Stimulated activated CD4-positive, alpha-beta T cell treated with anti-CD3 and anti-CD28 coated beads, Interleukin-15, amount 100 ng/mL, for 1 hour (primary cell): ENCODE results near the gene RPS6KC1.
"Not testable (repeated sequence)": the region's sequence is repeated elsewhere in the genome, so short reads cannot be mapped to it uniquely, and the experiment has no call there.

Source experiments
- DNase-seq, 2 donors: peaks; one replicate each; pipeline ENCODE4 v3.0.0-alpha.2; 2020; ENCODE audit warnings: low read depth in 1 of 2, low spot score in 1 of 2

RPS6KC1 gene

DNA sequence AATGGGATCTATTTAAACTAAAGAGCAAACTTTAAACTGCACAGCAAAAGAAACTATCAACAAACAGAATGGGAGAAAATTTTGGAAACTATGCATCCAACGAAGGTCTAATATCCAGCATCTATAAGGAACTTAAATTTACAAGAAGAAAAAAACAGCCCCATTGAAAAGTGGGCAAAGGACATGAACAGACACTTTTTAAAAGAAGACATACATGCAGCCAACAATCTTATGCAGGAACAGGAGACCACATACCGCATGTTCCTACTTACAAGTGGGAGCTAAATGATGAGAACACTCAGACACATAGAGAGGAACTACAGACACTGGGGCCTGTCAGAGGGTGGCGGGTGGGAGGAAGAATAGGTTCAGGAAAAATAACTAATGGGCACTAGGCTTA, 149.6 kb downstream of the RPS6KC1 start:
- no peak for DNase-seq

- DNase-seq, result no peak
Measured at GRCh38 chr1:213201380-213202155, 150.5 kb downstream of the RPS6KC1 start.

- DNase-seq, result no peak
Measured at GRCh38 chr1:213211201-213211600, 160.2 kb downstream of the RPS6KC1 start.

DNA sequence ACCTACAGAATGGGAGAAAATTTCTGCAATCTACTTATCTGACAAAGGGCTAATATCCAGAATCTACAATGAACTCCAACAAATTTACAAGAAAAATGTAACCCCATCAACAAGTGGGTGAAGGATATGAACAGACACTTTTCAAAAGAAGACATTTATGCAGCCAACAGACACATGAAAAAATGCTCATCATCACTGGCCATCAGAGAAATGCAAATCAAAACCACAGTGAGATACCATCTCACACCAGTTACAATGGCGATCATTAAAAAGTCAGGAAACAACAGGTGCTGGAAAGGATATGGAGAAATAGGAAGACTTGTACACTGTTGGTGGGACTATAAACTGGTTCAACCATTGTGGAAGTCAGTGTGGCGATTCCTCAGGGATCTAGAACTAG, 168.0 kb downstream of the RPS6KC1 start:
- not testable (repeated sequence) for DNase-seq

GRCh38 chr1:213221209-213221608, 170.2 kb downstream of the RPS6KC1 start:
- DNase-seq, result no peak

GRCh38 chr1:213227458-213227857, 176.4 kb downstream of the RPS6KC1 start:
- no peak for DNase-seq

DNA sequence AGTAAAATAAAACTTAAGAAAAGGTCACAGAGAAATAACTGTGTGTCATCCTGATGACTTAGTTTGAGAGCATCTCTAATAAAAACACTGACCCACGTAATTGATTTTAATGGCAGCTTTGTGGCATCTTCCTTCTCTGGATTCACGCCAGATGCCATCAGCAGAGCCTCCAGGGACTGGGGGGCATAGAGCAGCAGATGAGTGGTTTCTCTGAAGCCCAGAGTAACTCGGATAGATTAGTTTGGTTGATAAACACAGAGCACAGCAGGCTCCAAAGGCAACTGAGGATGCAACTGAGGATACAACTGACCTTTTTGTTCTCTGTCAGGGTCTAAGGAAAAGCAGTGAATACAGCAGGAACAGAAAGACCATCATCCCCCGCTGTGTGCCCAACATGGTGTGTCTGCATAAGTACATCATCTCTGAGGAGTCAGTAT, 180.8 kb downstream of the RPS6KC1 start:
- DNase-seq, result no peak

DNA sequence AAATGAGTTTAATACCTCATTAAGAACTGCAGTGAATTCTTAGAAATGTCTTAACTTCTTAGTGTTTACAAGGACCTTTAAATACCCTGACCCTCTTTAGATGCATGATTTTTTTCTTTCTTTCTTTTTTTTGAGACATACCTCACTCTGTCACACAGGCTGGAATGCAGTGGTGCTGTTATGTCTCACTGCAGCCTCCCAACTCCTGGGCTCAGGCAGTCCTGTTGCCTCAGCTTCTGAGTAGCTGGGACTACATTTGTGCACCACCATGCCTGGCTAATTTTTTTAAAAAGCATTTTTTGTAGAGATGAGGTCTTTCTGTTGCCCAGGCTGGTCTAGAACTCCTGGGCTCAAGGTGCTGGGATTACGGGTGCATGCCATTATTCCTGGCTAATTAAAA, 191.8 kb downstream of the RPS6KC1 start:
- no peak for DNase-seq

- no peak for DNase-seq
Measured at GRCh38 chr1:213244664-213245091, 193.6 kb downstream of the RPS6KC1 start.

DNA sequence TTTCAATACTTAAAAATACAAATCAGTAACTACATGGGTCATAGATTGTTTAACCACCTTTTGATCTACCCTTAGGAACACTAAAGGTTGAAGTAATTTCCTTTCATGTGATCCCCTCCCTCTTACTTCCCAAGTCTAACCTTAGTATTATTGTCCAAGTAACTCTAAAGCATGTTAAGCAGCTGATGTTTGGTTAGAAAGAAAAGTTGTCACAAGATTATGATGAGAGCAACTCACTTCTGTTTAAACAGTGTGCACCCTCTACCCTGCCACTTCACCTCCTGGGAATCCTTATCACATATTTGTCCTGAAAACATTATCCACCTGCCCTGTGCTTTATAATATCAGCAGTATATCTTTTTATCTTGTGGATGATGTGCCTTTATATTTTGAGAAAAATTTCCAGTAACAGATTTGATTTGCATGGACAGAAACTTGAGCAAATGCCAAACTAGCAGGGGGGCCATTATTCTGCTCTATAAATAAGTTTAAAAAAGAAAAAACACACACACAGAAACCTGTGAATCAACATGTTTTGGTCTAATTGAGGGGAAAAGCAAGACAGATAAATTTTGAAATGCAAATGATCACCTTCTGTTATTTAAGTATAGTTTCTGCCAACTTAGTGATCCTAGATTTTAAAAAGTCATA, 194.3 kb downstream of the RPS6KC1 start:
- DNase-seq, result no peak

GRCh38 chr1:213247038-213247437, 196.0 kb downstream of the RPS6KC1 start:
- DNase-seq, result no peak

GRCh38 chr1:213249395-213249794, 198.4 kb downstream of the RPS6KC1 start:
- DNase-seq, result no peak

DNA sequence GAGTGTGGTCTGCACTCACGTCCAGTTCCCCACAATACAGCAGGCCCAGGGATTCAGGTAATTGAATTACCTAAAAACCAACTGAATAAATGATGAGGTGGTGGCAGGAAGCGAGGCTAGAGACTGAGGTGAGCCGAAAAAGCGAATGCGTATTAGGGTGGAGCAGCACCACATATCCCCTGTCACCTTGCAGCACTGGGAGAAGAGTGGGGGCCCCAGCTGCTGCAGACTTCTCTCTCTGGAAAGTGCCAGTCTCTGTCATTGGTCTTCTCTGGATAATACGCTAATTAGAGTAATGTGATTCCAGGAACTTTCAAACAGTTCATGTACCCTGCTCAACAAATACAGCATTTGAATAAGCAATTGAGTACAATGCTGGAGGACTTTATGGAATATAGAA, 199.0 kb downstream of the RPS6KC1 start:
- no peak for DNase-seq

- no peak for DNase-seq
Measured at GRCh38 chr1:213250446-213250845, 199.4 kb downstream of the RPS6KC1 start.

DNA sequence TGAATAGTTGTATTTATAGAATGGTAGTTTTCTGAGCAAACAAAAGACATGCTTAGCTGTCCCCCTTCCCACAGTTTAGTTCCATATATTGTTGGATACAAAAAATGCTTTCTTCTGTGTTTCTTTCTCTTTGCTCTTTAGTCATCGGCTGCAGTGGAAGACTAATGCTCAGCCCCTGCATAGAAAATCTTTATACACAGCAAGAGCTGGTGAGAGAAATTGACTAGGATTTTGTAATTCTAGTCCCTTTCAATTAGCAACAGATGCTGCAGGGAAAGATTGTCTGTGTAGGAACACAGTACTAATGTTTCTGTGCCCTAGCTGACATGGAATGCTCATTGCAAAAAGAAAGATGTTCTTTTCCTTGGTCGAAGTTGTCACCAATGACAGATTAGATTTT, 200.9 kb downstream of the RPS6KC1 start:
- no peak for DNase-seq

- DNase-seq, result no peak
Measured at GRCh38 chr1:213256438-213257087, 205.5 kb downstream of the RPS6KC1 start.

- DNase-seq, result no peak
Measured at GRCh38 chr1:213260311-213261075, 209.5 kb downstream of the RPS6KC1 start.

DNA sequence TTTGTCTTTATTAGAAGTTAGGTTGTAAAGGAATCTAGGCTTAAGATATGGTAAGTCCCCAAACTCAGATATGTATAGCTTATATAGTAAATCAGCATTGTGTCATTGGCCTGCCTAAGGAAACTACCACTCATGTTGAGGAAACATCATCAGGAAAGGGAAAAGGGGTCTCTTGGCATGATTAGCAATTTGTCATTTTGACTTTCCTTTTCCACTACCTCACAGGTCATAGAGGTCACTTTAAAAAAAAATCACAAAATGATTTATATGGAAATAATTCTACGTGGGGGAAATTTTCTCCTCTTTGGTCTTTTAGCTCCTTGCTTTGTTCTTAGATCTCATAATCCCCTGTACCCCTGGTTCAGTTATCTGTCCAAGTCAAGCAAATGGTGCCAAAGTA, 213.5 kb downstream of the RPS6KC1 start:
- DNase-seq, result no peak

DNA sequence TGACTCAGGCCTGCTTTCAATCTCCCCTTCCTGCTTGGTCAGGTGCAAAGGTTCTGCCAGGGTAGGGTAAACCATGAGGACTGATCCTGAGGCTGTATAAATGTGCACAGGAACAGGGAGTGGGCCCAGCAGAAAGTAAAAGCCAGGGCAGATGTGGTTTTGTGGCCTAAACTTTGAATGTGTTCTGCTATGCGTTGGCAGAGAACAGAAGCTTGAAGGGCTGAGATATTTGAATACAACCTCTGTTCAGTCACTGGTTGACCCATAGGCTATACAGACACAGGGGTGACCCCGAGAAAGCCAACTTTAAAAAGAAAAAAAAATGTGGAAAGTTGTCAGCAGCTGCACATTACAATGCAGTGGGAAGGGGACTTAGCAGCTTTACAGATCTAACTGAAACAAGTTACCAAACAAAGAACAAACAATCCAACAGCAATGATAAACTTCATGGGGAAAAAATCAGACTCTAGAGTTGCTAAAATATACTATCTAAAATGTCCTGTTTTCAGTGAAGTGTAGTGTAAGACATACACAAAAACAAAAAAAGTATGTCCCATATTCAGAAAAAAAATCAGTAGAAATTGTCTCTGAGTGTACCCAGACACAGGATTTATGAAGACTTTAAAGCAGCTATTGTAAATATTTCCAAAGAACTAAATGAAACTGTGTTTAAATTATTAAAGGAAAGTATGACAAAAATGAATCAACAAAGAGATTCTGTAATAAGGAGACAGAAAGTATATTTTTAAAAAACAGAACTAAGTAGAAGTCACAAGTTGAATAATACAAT, 216.1 kb downstream of the RPS6KC1 start:
- no peak for DNase-seq

- DNase-seq, result no peak
Measured at GRCh38 chr1:213268221-213268620, 217.2 kb downstream of the RPS6KC1 start.

GRCh38 chr1:213269829-213270228, 218.8 kb downstream of the RPS6KC1 start:
- no peak for DNase-seq
